PFSK-1 (cell line): ENCODE data around the gene PTPN12. TPM values are rescaled to one million over a fixed set of nuclear protein-coding genes. Genes with fewer than 3 reads are reported as not detected.

ENCODE experiments used
- FOXP2 ChIP-seq: optimal IDR thresholded peaks from 2 replicates; pipeline ENCODE3; 2011; ENCODE audit warnings: borderline replicate concordance, control low read depth, inconsistent platforms; ENCODE audit not compliant: insufficient read depth; ENCODE audit errors: extremely low read length, extremely low read depth
- POLR2AphosphoS5 ChIP-seq: IDR thresholded peaks from 2 replicates; pipeline ENCODE4 v1.6.1; 2012; ENCODE audit warnings: low read depth, mild to moderate bottlenecking, control low read depth, low read length, moderate library complexity
- SIN3A ChIP-seq: IDR thresholded peaks from 2 replicates; pipeline ENCODE4 v1.6.1; 2012; ENCODE audit warnings: mild to moderate bottlenecking, low read length, moderate library complexity, borderline replicate concordance; ENCODE audit not compliant: insufficient read depth
- TAF1 ChIP-seq: IDR thresholded peaks from 2 replicates; pipeline ENCODE4 v1.6.1; 2012; ENCODE audit warnings: low read length, control low read depth, borderline replicate concordance; ENCODE audit not compliant: insufficient read depth
- polyA plus RNA-seq: library from polyadenylated mRNA; unstranded; fragments of >200 nt; gene quantifications from one replicate; pipeline ENCODE4 v1.2.1, GENCODE V29; 2012; ENCODE audit warnings: low read depth, missing spikeins; ENCODE audit not compliant: insufficient read length
- TF ChIP-seq, protein P1 (sequence below), 2 experiments: IDR thresholded peaks; 2 replicates each; pipeline versions ENCODE4 v1.6.1 to v1.8.0; 2011 to 2012; ENCODE audit warnings: low read depth in 2 of 2, low read length in 2 of 2, control low read depth in 1 of 2, inconsistent platforms in 1 of 2, mild to moderate bottlenecking in 1 of 2, moderate library complexity in 1 of 2; ENCODE audit not compliant: insufficient read depth in 1 of 2

PTPN12 gene
- polyA plus RNA-seq, result 21.9 TPM

DNA sequence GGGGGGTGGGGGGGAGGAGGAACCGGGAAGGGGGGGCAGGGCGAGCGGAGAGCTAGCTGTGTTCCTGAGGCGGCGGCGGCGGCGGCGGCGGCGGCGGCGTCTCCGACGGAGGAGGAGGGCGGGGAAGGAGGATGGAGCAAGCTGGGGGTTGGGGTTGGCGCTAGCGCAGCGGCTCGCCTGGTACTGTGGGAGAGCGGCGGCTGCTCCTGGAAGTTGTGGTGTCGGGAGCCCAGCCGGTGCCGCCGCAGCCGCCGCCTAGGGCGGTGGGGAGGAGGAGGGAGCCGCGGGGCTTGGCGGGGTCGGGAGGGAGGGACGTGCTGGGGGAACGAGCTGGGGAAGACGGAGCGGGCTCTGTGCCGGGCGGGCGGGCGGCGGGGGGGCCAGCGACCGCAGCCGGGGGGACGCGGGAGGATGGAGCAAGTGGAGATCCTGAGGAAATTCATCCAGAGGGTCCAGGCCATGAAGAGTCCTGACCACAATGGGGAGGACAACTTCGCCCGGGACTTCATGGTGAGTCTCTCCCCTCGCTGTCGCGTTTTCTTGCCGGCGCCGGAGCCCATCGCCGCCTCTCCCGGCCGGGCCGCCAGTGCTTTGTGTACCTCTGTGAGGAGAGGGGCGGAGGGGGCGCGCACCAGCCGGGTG lies at the start of gene PTPN12:
Gene PTPN12, plus strand, starts transcription at position 160 of the 642 bp plus-strand sequence. Its CDS starts 252 bp downstream, at position 412.
- no peak; the same call in 1 of the 2 replicates for TF ChIP-seq SIN3A
- TF ChIP-seq, protein P1, sequence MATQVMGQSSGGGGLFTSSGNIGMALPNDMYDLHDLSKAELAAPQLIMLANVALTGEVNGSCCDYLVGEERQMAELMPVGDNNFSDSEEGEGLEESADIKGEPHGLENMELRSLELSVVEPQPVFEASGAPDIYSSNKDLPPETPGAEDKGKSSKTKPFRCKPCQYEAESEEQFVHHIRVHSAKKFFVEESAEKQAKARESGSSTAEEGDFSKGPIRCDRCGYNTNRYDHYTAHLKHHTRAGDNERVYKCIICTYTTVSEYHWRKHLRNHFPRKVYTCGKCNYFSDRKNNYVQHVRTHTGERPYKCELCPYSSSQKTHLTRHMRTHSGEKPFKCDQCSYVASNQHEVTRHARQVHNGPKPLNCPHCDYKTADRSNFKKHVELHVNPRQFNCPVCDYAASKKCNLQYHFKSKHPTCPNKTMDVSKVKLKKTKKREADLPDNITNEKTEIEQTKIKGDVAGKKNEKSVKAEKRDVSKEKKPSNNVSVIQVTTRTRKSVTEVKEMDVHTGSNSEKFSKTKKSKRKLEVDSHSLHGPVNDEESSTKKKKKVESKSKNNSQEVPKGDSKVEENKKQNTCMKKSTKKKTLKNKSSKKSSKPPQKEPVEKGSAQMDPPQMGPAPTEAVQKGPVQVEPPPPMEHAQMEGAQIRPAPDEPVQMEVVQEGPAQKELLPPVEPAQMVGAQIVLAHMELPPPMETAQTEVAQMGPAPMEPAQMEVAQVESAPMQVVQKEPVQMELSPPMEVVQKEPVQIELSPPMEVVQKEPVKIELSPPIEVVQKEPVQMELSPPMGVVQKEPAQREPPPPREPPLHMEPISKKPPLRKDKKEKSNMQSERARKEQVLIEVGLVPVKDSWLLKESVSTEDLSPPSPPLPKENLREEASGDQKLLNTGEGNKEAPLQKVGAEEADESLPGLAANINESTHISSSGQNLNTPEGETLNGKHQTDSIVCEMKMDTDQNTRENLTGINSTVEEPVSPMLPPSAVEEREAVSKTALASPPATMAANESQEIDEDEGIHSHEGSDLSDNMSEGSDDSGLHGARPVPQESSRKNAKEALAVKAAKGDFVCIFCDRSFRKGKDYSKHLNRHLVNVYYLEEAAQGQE (IDR thresholded peaks at IDR 0.05; ENCODE audit: insufficient read depth in 1 of 2, low read depth in 2 of 2, low read length in 2 of 2), result no peak
- no peak for TF ChIP-seq FOXP2
- no peak for TF ChIP-seq POLR2AphosphoS5
- no peak for TF ChIP-seq TAF1

- TF ChIP-seq TAF1 (no peak), POLR2AphosphoS5 (no peak), FOXP2 (no peak), SIN3A (no peak)
- TF ChIP-seq, protein P1 (IDR thresholded peaks at IDR 0.05; ENCODE audit: insufficient read depth in 1 of 2, low read depth in 2 of 2, low read length in 2 of 2), result no peak
These were observed 48.1 kb upstream of the PTPN12 start for GRCh38 chr7:77488986-77489385.

GRCh38 chr7:77497079-77497478 lies 40.0 kb upstream of the PTPN12 start:
- TF ChIP-seq TAF1 (no peak), FOXP2 (no peak), SIN3A (no peak), POLR2AphosphoS5 (no peak)
- TF ChIP-seq, protein P1 (IDR thresholded peaks at IDR 0.05; ENCODE audit: insufficient read depth in 1 of 2, low read depth in 2 of 2, low read length in 2 of 2), result no peak

- TF ChIP-seq FOXP2 (no peak), TAF1 (no peak), SIN3A (no peak)
- TF ChIP-seq, protein P1 (IDR thresholded peaks at IDR 0.05; ENCODE audit: insufficient read depth in 1 of 2, low read depth in 2 of 2, low read length in 2 of 2), result no peak
These were observed 38.3 kb upstream of the PTPN12 start for GRCh38 chr7:77498659-77499379.
